GM13977 (cell line): ENCODE measurements around the gene SLC30A4.

Source experiments
- DNase-seq: peaks from one replicate; pipeline ENCODE4 v3.0.0; 2012; ENCODE audit warnings: low spot score
- in situ Hi-C: fragments of 300-500 bp; cut with MboI; formaldehyde crosslinking; loops from one replicate; pipeline ENCODE4 v1.12.0; 2022; ENCODE audit warnings: low sequenced_read_pairs, low pct_unique_long_range_greater_than_20kb, mixed read lengths, inconsistent platforms; ENCODE audit not compliant: unreplicated experiment
- TF ChIP-seq, protein P1 (sequence below): IDR thresholded peaks from 2 replicates; pipeline ENCODE4 v1.5.1; 2012; ENCODE audit warnings: mild to moderate bottlenecking, control low read depth; ENCODE audit not compliant: insufficient read depth; ENCODE audit errors: extremely low read depth, missing control alignments

SLC30A4 gene

GRCh38 chr15:45546789-45547188 lies 24.2 kb upstream of the SLC30A4 start:
- in situ Hi-C loops = no loop called here
- TF ChIP-seq, protein P1, sequence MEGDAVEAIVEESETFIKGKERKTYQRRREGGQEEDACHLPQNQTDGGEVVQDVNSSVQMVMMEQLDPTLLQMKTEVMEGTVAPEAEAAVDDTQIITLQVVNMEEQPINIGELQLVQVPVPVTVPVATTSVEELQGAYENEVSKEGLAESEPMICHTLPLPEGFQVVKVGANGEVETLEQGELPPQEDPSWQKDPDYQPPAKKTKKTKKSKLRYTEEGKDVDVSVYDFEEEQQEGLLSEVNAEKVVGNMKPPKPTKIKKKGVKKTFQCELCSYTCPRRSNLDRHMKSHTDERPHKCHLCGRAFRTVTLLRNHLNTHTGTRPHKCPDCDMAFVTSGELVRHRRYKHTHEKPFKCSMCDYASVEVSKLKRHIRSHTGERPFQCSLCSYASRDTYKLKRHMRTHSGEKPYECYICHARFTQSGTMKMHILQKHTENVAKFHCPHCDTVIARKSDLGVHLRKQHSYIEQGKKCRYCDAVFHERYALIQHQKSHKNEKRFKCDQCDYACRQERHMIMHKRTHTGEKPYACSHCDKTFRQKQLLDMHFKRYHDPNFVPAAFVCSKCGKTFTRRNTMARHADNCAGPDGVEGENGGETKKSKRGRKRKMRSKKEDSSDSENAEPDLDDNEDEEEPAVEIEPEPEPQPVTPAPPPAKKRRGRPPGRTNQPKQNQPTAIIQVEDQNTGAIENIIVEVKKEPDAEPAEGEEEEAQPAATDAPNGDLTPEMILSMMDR = no peak
- DNase-seq = no peak

GRCh38 chr15:45544266-45545023 lies 21.9 kb upstream of the SLC30A4 start:
- DNase-seq = no peak
- TF ChIP-seq, protein P1 = no peak
- in situ Hi-C loops = no loop called here

DNA sequence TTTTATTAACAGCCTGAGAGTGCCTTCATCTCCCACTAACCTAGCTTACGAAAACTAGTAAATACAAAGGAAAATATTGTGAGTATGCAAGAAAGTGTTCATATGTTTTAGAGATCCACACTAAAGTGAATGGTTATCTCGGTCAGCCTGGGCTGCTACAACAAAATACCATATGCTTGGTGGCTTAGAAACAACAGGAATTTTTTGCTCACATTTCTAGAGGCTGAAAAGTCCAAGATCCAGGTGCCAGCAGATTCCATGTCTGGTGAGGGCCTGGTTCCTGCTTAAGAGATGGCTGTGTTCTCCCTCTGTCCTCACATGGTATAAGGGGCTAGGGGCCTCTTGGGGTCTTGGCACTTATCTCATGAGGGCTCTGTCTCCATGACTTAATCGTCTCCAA lies 20.5 kb upstream of the SLC30A4 start:
- DNase-seq = no peak
- TF ChIP-seq, protein P1 = no peak
- in situ Hi-C loops = no loop called here

DNA sequence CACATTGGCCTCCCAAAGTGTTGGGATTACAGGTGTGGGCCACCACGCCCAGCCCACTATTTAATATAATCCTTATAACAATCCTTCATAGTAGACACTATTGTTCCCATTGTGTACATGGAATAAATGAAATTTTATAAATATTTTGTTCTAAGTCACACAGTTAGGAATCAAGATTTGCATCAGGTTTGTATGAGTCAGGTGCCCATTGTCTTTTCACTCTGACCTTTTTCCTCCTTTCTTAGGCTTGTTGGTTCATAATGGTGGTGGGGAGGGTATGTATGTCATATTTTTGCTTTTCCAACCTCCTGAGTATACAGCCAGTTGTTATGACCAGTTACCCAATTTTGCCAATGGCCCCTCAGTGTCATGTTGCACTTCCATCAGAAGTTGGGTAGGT lies 18.0 kb upstream of the SLC30A4 start:
- TF ChIP-seq, protein P1 = no peak
- no peak for DNase-seq
- in situ Hi-C loops = no loop called here

DNA sequence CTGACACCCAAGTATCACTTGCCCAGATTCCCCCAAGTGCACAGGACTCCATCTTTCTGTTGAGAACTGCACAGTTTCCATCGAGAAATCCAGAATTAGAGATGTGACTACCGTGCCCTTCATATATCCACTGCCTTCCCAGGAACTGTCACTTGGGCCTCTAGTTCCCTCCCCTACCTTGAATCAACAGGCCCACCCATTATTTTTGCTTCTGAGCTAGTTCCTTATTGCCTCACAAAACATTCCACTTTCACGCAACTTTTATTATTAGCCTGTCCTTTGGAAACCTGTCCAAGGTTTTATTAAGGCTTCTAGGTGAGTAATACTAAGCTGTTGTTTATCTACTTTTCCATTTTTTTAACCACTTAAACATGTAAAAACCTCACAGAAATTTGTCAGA lies 17.1 kb upstream of the SLC30A4 start:
- in situ Hi-C loops = no loop called here
- DNase-seq = no peak
- TF ChIP-seq, protein P1 = no peak

- in situ Hi-C loops = no loop called here
- no peak for DNase-seq
- TF ChIP-seq, protein P1 = no peak
These were observed 14.4 kb upstream of the SLC30A4 start for GRCh38 chr15:45536934-45537333.

- DNase-seq = no peak
- in situ Hi-C loops = no loop called here
- TF ChIP-seq, protein P1 = no peak
These were observed 13.0 kb upstream of the SLC30A4 start for GRCh38 chr15:45535486-45536042.
